SK-N-SH (cell line): ENCODE results near the gene GAB2.

Source experiments
- CTCF ChIP-seq: fragments of 200-600 bp; sonication (generic); IDR thresholded peaks from 2 replicates; pipeline ENCODE4 v1.6.1; 2017; ENCODE audit warnings: antibody characterized with exemption, mild to moderate bottlenecking, moderate library complexity
- EZH2phosphoT487 ChIP-seq: fragments of 200-600 bp; sonication (generic); IDR thresholded peaks from 2 replicates; pipeline ENCODE4 v1.6.1; 2017; ENCODE audit warnings: low read depth, mixed run types, mild to moderate bottlenecking, antibody characterized with exemption, moderate library complexity, borderline replicate concordance

- TF ChIP-seq CTCF = no peak
- TF ChIP-seq EZH2phosphoT487 = no peak
These were observed 183.6 kb downstream of the GAB2 start for GRCh38 chr11:78234006-78234405.
